RKO (cell line): ENCODE data around the gene HELZ.
"Not testable (repeated sequence)": the region's sequence is repeated elsewhere in the genome, so short reads cannot be mapped to it uniquely, and the experiment has no call there.

Experiments used
- DNase-seq: peaks from one replicate; pipeline ENCODE4 v3.0.0-alpha.2; 2016; ENCODE audit warnings: low spot score

HELZ gene

DNA sequence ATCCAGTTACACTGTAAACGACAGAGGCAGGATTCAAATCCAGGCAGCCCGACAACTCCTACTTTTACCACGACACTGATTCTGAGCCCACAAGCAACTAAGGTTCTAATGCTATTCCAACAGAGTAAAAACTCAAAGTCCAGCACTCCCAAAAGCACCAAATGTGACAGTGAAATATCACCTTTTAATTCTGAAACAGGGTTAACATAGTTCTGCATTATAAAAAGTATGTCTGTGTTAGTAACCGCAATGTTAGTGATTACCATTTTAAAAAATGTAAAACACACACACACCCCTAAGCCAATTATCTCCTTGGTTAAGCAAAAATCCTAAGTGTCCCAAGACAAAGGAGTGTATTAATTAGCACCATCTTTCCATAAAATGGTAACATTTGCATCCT is 19.7 kb downstream of the HELZ start:
- no peak for DNase-seq

DNA sequence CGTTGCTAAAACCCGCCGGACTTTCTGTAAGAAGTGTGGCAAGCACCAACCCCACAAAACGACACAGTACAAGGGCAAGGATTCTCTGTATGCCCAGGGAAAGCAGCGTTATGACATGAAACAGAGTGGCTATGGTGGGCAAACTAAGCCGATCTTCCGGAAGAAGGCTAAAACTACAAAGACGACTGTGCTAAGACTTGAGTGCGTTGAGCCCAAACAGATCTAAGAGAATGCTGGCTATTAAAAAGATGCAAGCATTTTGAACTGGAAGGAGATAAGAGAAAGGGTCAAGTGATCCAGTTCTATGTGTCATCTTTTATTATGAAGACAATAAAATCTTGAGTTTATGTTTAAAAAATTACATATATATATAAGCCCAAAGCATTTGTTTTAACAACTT is 20.3 kb downstream of the HELZ start:
- no peak for DNase-seq

DNA sequence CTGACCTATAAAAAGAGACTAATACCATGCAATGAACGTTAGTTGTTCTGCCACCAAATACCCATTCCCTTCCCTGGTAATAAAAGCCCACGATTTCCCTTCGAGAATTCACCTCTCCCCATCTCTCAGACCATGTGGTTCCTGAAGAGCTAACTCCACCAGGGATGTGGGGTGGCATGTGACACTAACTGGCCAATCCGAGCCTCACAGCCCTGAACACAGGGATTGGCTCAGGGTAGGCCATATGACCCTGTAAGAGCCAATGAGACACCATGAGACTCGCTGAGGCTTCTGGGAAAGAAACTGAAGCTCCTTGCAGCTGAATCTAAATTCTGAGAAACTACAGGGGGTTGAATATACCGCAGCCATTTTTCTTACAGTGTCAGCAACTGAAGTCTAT is 21.1 kb downstream of the HELZ start:
- no peak for DNase-seq

DNA sequence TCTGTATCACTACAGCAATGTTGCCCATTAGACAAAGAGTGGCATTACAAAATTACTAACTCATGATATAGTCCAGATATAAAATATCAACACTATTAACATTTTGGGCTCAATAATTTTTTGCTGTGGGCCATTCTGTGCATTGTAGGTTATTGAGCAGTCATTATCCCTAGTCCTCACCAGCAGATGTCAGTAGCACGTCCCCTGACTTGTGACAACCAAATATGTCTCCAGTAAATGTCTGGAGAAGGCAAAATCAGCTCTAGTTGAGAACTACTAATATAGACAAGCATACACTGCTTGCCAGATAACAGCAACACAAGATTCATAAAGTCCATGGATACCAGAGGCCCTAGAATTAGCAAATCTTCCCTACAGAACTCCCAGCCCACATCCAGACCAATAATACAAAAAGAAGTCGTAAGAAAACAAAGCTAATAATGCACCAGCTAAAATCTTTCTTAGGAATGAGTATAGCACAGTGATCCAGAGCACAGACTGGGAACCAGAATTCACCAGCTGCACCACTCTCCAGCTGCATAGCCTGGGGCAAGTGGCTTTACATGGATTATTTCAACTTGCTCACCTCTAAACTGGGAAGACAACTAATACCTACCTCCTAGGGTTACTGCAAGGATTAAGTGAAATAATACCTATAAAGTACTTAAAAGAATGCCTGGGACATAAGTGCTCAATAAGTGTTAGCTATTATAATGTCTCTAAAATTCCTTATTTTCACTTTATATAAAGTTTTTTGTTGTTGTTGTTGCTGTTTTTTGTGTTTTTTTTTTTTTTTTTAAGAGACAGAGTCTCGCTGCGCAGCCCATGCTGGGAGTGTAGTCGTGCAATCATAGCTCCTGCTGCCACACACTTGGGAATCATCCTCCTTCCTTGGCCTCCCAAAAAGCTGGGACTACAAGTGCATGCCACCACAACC is 23.7 kb downstream of the HELZ start:
- DNase-seq = peak; percentile 46

DNA sequence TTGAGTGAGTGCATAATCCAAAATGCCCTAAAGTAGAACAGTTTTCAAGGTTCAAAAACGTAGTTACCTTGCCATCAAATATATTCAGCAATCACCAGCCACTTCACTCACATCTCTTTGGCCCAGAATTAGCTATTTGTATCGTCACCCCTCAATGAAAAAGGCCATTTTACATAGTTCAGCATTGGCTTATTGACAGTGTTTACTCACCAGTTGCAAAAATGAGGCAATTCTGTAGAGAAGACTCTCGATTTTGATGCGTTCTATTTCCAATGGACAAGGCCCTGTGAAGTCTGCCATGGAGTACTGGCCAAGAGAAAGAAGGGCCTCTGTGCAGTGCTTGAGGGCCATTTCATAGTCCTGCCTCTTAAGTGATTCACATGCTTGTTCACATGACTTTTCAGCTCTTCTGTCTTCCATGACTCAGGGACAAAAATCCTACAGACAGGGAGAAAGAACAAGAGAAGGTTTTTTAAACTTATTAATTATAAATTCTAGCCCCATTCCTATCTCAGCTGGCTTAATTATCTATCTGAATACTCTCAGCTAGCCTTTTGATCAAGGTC is 26.5 kb downstream of the HELZ start:
- peak; percentile 19 for DNase-seq

DNA sequence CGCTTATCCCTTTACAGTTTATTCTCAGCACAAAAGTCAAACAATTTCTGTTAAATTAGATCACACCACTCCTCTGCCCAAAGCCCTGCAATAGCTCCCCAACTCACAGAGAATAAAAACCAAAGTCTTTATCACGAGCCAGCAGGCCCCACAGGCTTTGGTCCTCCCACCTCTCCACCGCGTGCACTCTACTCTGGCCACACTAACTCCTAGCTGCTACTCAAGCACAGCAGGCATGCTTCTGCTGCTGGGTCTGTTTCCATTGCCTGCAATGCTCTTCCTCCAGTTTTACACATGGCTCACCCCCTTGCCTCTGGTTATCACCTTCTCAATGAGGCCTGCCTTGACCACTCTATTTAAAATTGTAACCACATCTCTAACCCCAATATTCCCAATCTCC is 27.6 kb downstream of the HELZ start:
- DNase-seq = no peak

DNA sequence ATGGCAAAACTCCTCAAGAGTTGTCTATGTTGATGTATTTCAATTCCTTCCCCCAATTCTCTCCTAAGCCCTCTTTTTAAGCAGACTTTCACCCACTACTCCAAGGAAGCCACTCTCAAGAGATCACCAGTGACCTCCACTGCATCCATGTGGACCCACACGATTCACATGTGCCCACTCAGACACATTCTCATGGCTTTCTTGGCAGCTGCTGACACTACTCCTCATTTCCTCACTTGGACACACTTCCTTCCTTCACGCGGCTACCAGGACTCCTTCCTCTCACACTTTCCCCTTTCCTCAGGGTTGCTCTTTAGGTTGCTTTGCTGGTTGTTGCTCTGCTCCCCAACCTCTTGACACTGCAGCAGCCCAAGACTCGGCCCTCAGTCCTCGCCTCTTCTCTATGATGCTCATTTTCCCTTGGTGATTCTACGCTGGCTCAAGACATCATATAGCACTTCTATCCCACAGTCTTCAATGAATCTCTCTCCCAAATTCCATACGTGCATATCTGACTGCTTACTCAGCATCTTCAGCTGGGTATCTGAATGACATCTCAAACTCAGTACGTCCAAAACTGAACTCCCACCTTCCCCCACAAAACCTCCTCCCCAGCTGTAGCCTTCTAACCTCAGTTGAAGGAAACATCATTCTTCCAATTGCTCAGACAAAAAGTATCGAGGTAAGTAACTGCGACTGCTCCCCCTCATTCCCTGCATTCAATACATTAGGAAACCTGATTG is 28.2 kb downstream of the HELZ start:
- no peak for DNase-seq

DNA sequence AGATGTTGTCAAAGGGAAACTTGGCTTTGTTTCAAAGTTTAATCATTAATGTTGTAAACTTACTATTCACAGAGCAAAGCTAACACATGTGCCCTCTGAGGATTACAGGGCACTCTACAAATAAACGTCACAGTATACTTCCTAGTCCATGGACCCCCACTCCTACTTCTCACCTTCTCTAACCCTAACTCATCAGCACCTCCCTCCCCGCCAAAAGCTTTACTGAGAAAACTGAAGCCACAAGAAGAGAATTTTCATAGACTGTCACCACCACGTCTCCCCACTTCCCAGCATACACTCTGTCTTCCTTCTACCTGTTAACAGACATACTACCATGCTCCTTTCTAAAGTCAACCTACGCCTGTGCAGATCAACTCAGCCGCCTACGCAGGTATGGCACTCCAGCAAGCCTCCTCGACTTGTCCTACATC is 29.0 kb downstream of the HELZ start:
- no peak for DNase-seq

DNA sequence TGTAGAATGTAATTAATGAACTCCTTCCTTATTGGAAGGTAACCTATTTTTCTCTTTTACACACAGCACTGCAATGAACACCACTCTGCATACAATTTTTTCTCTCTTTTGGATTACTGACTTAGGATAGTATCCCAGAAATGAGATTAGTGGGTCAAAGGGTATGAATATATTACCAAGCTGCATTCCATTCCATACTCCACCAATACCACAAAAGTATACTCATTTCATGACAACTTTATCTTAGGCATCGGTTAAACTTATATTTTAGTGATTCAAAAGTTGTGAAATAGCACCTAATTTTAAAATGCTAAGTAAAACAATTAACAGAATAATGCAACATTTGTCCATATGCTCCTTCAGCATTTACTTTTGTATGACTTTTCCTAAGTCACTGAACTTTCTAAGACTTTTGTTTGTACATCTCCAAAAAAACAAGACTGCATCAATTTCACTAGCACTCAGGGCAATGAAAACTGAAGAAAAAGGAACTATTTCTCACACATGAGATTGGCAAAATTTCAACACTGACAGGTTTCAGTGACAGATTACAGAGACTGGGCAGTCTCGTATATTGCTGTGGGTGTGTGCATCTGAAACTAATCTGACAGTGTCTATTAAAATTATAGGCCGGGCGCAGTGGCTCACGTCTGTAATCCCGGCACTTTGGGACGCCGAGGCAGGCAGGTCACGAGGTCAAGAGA is 32.1 kb downstream of the HELZ start:
- DNase-seq = no peak

DNA sequence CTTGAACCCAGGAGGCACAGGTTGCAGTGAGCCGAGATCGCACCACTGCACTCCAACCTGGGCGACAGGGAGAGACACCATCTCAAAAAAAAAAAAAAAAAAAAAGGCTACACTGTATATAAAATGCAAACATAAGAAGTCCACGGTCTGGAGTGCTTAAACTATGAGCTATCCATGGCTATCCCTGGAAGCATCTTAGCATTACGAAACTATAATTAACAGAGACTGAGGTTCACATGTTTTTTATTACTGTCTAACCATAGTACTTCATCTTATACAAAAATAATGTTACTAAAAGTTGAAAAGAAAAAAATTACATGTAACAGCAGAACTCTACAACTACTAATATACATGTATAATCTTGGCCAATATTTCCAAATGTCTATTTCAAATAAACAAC is 32.8 kb downstream of the HELZ start:
- no peak for DNase-seq

DNA sequence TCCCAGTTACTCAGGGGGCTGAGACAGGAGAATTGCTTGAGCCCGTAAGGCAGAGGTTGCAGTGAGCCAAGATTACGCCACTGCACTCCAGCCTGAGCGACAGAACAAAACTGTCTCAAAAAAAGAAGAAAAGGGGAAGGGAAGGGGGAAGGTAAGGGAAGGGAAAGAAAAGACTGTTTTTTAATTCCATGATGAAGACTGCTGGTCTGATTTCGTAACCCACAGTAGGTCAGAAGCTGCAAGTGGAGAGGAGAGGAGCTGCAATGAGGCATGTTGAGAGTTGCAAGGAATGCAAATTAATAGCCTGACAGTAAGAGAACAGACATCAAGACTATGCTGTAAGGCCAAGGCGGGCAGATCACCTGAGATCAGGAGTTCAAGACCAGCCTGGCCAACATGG is 33.3 kb downstream of the HELZ start:
- no peak for DNase-seq

DNA sequence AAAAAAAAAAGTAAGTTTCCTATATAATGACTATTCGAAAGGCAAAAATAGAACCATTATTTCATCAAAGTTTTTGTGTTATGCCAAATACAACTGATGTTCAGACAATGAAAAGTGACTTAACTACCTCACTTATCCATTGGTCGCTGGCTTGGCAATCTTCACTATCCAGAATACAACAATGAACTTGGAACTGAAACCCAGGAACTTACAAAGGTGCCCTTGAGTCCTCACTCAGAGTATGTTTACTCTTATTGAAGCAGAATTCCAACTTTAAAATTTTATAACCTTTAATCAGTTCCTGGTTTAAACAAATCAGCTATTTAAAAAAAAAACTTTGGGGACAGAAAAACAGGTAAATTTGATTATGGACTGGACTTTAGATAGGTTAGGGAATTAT is 34.1 kb downstream of the HELZ start:
- DNase-seq = no peak

DNA sequence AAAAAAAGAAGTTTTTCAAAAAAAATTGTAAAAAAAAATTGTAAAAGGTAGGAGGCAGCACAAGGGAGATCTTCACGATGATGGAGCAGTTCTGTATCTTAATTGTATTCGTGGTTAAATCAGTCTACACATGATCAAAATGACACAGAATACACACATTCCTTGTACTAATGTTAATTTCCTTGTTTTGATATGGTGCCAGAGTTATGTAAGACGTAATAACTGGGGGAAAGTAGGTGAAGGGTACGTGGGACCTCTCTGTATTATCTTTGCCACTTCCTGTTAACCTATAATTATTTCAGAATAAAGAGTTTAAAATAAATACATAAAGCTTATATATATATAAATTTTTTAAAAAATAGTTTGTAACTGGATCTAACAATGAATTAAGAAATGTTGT is 36.8 kb downstream of the HELZ start:
- no peak for DNase-seq

DNA sequence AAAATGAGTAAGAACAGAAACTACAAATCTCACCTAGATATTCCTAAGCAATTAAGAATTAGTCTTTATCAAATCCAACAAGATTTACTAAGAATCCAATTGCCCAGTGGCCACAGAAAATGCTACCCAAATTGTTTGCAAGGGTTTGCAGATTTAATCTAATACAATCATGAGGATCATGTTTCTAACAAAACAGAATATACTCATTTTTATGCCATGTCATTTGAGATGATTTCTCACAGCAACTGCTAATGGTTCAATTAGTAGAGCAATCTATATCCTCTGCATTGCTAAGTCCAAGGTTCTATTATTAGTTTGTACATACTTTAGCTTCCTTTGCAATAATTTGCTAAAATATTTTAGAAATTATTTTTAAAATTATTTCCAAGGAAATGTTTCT is 41.2 kb downstream of the HELZ start:
- no peak for DNase-seq

DNA sequence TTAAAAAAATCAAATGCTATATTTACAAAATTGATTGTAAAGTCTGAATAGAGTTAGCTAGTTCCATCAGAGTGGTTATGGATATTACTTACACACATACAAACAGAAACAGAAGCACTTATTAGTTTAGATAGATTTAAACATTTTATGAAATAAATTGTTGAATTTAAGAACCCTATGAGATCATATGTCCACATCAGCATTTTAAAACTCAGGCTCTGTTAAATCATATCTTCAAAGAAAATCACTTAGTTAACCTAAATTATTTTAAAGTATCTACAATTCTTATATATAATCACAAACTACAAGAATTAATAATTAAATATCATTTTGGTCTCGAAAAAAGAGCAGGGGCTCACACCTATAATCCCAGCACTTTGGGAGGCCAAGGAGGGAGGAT is 42.5 kb downstream of the HELZ start:
- no peak for DNase-seq

DNA sequence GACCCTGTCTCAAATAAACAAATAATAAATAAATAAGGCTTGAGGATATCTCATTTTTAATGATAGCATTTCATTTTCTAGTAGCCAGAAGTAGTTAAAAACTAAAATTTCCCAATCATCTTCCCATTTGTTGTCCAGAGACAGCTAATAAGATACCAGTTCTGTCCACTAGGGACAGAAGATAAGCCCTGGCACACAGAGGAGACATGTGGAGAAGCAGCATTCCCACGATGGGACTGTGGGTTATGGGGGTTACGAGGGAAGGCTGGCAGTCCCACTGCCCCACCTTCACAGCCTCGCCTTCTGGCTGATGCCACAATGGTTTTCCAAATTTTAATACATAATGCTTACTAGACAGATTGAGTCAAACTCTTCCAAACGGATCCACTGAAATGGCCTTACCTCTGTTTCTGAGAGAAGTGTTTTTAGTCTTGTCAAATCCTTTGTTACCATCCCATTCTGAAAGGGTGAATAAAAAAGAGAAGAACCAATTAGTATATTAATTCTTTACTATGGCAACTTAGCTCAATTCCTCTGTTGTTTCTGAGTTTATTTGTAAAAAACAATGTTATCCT is 44.2 kb downstream of the HELZ start:
- peak; percentile 37 for DNase-seq

DNA sequence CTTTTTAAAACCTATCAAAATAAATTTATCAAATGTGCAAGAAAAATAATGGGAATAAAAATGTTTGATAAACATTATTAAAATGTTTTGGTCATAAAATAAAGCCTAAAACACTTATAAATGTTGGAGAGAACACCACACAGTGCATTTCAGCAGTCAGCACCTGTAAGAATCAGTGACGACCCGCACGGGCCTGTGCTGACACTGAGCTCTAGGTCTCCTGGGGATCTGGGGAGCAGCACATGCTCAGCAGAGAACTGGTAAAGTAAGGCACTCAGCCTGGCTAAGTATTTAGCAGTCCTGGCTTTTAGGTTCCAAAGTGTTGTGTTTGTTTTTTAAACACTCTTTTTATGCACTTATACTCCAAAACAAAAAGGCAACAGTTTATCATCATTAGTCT is 46.9 kb downstream of the HELZ start:
- no peak for DNase-seq

DNA sequence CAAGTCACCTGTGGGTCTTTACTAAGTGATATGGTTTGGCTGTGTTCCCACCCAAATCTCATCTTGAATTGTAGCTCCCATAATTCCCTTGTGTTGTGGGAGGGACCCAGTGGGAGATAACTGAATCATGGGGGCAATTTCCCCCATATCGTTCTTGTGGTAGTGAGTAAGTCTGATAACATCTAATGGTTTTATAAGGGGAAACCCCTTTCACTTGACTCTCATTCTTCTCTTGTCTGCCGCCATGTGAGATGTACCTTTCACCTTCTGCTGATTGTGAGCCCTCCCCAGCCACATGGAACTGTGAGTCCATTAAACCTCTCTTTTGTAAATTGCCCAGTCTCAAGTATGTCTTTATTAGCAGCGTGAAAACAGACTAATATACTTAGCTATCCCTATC is 48.0 kb downstream of the HELZ start:
- not testable (repeated sequence) for DNase-seq

DNA sequence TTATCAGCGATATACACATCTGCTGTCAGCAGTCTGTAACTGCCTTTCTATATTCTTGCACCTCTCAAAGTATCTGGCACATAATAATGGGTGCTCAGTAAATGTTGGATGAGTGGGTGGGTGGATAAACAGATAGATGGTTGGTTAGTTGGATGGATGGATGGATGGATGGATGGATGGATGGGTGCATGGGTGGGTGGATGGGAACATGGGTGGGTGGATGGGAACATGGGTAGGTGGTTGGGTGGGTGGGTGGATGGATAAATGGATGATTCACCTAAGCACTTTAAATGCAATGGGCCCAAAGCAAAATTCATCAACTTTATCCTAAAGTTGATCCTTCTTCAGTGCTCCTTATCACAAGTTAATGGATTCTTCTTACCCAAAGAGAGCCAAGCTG is 48.6 kb downstream of the HELZ start:
- DNase-seq = no peak

DNA sequence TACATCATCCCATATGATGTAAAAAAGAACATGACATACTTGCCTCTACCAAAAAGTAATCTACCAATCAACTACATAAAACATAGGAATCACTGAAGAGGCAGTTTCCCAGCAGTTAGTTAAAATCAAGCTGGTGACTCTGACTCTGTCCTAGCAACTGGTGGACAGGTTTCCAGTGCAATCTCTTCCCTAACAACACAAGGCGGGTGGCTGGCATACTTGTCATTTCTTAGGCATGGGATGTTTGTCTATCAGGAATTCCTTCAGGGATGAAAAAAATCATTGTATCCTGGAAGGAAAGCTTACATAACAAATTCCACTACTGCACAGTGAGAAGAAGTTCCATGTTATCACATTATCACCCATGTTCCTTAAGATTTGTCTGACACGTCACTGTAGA is 50.9 kb downstream of the HELZ start:
- no peak for DNase-seq

DNA sequence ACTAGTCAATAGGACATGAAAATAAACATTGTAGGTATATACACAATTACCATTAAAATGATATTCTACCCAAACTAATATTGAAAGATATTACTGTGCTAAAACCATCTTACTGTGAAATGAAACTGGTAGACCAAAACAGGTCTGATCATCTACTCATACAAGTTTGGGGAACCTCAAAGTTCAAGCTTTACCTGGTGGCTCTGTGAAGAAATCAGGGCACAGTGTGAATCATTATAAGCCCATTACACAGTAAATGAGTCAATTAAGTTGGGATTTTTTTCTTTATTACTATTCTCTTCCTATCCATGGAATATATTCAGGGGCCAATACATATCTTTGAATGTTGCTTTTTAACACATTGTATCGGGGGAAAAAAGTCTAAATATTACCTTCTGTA is 57.1 kb downstream of the HELZ start:
- DNase-seq = no peak

DNA sequence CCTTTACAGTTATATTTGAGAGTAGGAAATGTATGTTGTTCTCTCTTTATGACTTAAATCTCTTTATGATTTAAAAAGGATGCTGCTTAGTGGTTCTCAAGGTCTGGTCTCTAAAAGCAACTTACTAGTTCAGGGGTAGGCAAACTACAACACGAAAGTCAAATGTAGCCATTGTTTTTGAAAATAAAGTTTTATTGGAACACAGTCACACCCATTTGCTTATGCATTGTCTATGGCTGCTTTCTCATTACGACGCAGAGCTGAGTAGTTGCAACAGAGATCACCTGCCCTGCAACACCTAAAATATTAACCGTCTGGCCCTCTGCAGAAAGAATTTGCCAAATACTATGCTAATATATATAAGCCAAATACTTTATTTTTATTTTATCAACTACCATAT is 58.2 kb downstream of the HELZ start:
- DNase-seq = no peak
